Breast epithelium (tissue), 3 donors: ENCODE data around the gene PPP1R3G.

Experiments
- POLR2AphosphoS5 ChIP-seq, 3 donors: sonication (generic); formaldehyde crosslinking; IDR thresholded peaks; one replicate each; pipeline ENCODE4 v1.6.1; 2017; ENCODE audit warnings: antibody characterized with exemption in 3 of 3
- TF ChIP-seq, protein P1 (sequence below), 3 donors: fragments of 450-650 bp; IDR thresholded peaks; one replicate each; pipeline ENCODE4 v1.5.1; 2016 to 2017; ENCODE audit warnings: antibody characterized with exemption in 3 of 3, mild to moderate bottlenecking in 3 of 3, moderate library complexity in 3 of 3

DNA sequence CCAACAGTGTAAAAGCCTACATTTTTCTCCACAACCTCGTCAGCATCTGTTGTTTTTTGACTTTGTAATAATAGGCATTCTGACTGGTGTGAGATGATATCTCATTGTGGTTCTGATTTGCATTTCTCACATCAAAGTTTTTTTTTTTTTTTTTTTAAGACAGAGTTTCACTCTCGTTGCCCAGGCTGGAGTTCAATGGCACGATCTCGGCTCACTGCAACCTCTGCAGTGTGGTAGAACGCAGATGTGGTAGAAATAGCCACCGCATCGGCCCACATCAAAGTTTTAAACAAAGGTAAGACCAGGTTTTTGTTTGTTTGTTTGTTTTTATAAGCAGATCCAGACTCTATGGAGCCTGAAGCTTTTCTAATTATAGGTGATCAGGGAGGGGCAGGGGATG, 12.7 kb upstream of the PPP1R3G start:
- no peak for TF ChIP-seq POLR2AphosphoS5 (IDR thresholded peaks at IDR 0.05)
- TF ChIP-seq, protein P1, sequence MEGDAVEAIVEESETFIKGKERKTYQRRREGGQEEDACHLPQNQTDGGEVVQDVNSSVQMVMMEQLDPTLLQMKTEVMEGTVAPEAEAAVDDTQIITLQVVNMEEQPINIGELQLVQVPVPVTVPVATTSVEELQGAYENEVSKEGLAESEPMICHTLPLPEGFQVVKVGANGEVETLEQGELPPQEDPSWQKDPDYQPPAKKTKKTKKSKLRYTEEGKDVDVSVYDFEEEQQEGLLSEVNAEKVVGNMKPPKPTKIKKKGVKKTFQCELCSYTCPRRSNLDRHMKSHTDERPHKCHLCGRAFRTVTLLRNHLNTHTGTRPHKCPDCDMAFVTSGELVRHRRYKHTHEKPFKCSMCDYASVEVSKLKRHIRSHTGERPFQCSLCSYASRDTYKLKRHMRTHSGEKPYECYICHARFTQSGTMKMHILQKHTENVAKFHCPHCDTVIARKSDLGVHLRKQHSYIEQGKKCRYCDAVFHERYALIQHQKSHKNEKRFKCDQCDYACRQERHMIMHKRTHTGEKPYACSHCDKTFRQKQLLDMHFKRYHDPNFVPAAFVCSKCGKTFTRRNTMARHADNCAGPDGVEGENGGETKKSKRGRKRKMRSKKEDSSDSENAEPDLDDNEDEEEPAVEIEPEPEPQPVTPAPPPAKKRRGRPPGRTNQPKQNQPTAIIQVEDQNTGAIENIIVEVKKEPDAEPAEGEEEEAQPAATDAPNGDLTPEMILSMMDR (IDR thresholded peaks at IDR 0.05) = no peak
